Activated naive CD8-positive, alpha-beta T cell treated with anti-CD3 and anti-CD28 coated beads, Interleukin-2, amount 10 ng/mL, durations not matched to agents 7 days and 5 days (primary cell): ENCODE results near the gene DGKE. TPM values are rescaled to one million over a fixed set of nuclear protein-coding genes. Genes with fewer than 3 reads are reported as not detected.

Source experiments
- total RNA-seq, 2 experiments: library from RNA; stranded (reverse); gene quantifications; one replicate each; pipeline ENCODE4 v1.2.3, GENCODE V29; 2021

Gene DGKE
- total RNA-seq, 2 experiments from 2014 or later, result 30.0 to 30.9 TPM

Other genes starting within 250 kb of the DGKE start
- gene NOG, start 240.5 kb upstream of the DGKE start, total RNA-seq, result 1 to 10 TPM; 2.8 TPM
- 1 to 10 TPM; 5.1 to 5.4 TPM for gene C17orf67, start 231 bp upstream of the DGKE start, total RNA-seq
- gene TRIM25, start 79.9 kb downstream of the DGKE start, total RNA-seq, result 100 to 1,000 TPM; 139 to 141 TPM
- gene COIL, start 126.9 kb downstream of the DGKE start, total RNA-seq, result 10 to 100 TPM; 16.4 TPM
- gene SCPEP1, start 144.0 kb downstream of the DGKE start, total RNA-seq, result 10 to 100 TPM; 15.8 to 16.6 TPM